ENCODE measurements around the gene CBR3.

Gene CBR3

GRCh38 chr21:36155603-36156338 lies 20.9 kb downstream of the CBR3 start:
- no peaks in the 10 kb centered on the region for H4K20me1 ChIP-seq (ENCODE audit: low read depth, low read length)
- H3K9me2 ChIP-seq (replicated peaks; ENCODE audit: insufficient read depth, low read length) = no peaks in the 10 kb centered on the region
- no peak for TF ChIP-seq EZH2phosphoT487 (conservative IDR thresholded peaks at IDR 0.05; ENCODE audit: low read length)
- TF ChIP-seq CTCF (IDR thresholded peaks at IDR 0.05; ENCODE audit: insufficient read depth, low read length, poor library complexity, severe bottlenecking) = no peak
- peak overlapping the region; percentile 56 for H3K4me2 ChIP-seq (ENCODE audit: low read depth, low read length, poor library complexity, severe bottlenecking)
- H3K36me3 ChIP-seq (ENCODE audit: low read length) = no peaks in the 10 kb centered on the region
- H3K9me3 ChIP-seq (ENCODE audit: insufficient read depth, low read length) = no peaks in the 10 kb centered on the region
- H3K4me3 ChIP-seq (ENCODE audit: insufficient read depth, low read length, poor library complexity, severe bottlenecking) = peak overlapping the region; percentile 48
- H3K27me3 ChIP-seq (ENCODE audit: low read length) = no peaks in the 10 kb centered on the region
- no peaks in the 10 kb centered on the region for H3K79me2 ChIP-seq (ENCODE audit: insufficient read depth, low read length)
- 0 out of 2 replicates have a peak overlapping the region, but pooled peaks have one; percentile 32 for H3K9ac ChIP-seq (ENCODE audit: low read length)
- H2AFZ ChIP-seq (ENCODE audit: low read depth, low read length, severe bottlenecking) = peak overlapping the region; percentile 60
- no peaks in the 10 kb centered on the region for H3F3A ChIP-seq (ENCODE audit: insufficient read depth)
- H3K27ac ChIP-seq (ENCODE audit: low read depth, low read length) = no peak overlapping the region

GRCh38 chr21:36156339-36156814 lies 21.5 kb downstream of the CBR3 start:
- Histone ChIP-seq H3K27me3 (ENCODE audit: low read length) (no peaks in the 10 kb centered on the region), H3K9me3 (ENCODE audit: insufficient read depth, low read length) (no peaks in the 10 kb centered on the region), H3K9ac (ENCODE audit: low read length) (peak overlapping the region; percentile 60), H3K27ac (ENCODE audit: low read depth, low read length) (no peak overlapping the region), H3K36me3 (ENCODE audit: low read length) (no peaks in the 10 kb centered on the region), H3K79me2 (ENCODE audit: insufficient read depth, low read length) (no peaks in the 10 kb centered on the region), H3F3A (ENCODE audit: insufficient read depth) (no peaks in the 10 kb centered on the region), H3K4me2 (ENCODE audit: low read depth, low read length, poor library complexity, severe bottlenecking) (peak overlapping the region; percentile 62), H3K4me3 (ENCODE audit: insufficient read depth, low read length, poor library complexity, severe bottlenecking) (peak overlapping the region; percentile 79), H3K9me2 (replicated peaks; ENCODE audit: insufficient read depth, low read length) (no peaks in the 10 kb centered on the region), H2AFZ (ENCODE audit: low read depth, low read length, severe bottlenecking) (peak overlapping the region; percentile 85), H4K20me1 (ENCODE audit: low read depth, low read length) (no peaks in the 10 kb centered on the region)
- TF ChIP-seq CTCF (IDR thresholded peaks at IDR 0.05; ENCODE audit: insufficient read depth, low read length, poor library complexity, severe bottlenecking) (no peak), EZH2phosphoT487 (conservative IDR thresholded peaks at IDR 0.05; ENCODE audit: low read length) (no peak)

- peak within 1 kb of the TSS; percentile 79 for H3K4me3 ChIP-seq (ENCODE audit: insufficient read depth, low read length, poor library complexity, severe bottlenecking)
- H3K9me2 ChIP-seq (replicated peaks; ENCODE audit: insufficient read depth, low read length) = no peaks in the 10 kb centered on the region
- no peaks in the 10 kb centered on the region for H3K79me2 ChIP-seq (ENCODE audit: insufficient read depth, low read length)
- TF ChIP-seq CTCF (IDR thresholded peaks at IDR 0.05; ENCODE audit: insufficient read depth, low read length, poor library complexity, severe bottlenecking) (no peak), EZH2phosphoT487 (conservative IDR thresholded peaks at IDR 0.05; ENCODE audit: low read length) (no peak)
- no peaks in the 10 kb centered on the region for H3K27me3 ChIP-seq (ENCODE audit: low read length)
- H4K20me1 ChIP-seq (ENCODE audit: low read depth, low read length) = no peaks in the 10 kb centered on the region
- no peak within 1 kb of the TSS for H3K27ac ChIP-seq (ENCODE audit: low read depth, low read length)
- peak within 1 kb of the TSS; percentile 62 for H3K4me2 ChIP-seq (ENCODE audit: low read depth, low read length, poor library complexity, severe bottlenecking)
- peak within 1 kb of the TSS; percentile 60 for H3K9ac ChIP-seq (ENCODE audit: low read length)
- H3F3A ChIP-seq (ENCODE audit: insufficient read depth) = no peaks in the 10 kb centered on the region
- no peaks in the 10 kb centered on the region for H3K36me3 ChIP-seq (ENCODE audit: low read length)
- no peaks in the 10 kb centered on the region for H3K9me3 ChIP-seq (ENCODE audit: insufficient read depth, low read length)
- peak within 1 kb of the TSS; percentile 85 for H2AFZ ChIP-seq (ENCODE audit: low read depth, low read length, severe bottlenecking)
Measured at GRCh38 chr21:36156815-36157670, 22.2 kb downstream of the CBR3 start, which contains the start of gene DOP1B. DOP1B (plus strand) TSS chr21:36156824; CDS start chr21:36164734, 7,910 bp downstream.
